IMR-90 (cell line): Measurements from ENCODE around the gene CEACAM16.

Source experiments
- BHLHE40 ChIP-seq: fragments of 150-350 bp; IDR thresholded peaks from 2 replicates; pipeline ENCODE4 v1.6.1; 2016; ENCODE audit warnings: mild to moderate bottlenecking, low read depth, low read length
- CTCF ChIP-seq: conservative IDR thresholded peaks from 2 replicates; pipeline ENCODE4 v1.5.1; 2012; ENCODE audit warnings: mild to moderate bottlenecking, low read depth, low read length, improper control_type of control experiment
- MAZ ChIP-seq: IDR thresholded peaks from 2 replicates; pipeline ENCODE4 v1.6.1; 2012; ENCODE audit warnings: low read depth, mild to moderate bottlenecking, low read length, improper control_type of control experiment, moderate library complexity, borderline replicate concordance
- MXI1 ChIP-seq: IDR thresholded peaks from 2 replicates; pipeline ENCODE4 v1.6.1; 2012; ENCODE audit warnings: low read depth, mild to moderate bottlenecking, low read length, moderate library complexity, borderline replicate concordance
- POLR2A ChIP-seq: IDR thresholded peaks from 2 replicates; pipeline ENCODE4 v1.6.1; 2012; ENCODE audit warnings: mild to moderate bottlenecking, low read depth, low read length
- RCOR1 ChIP-seq: IDR thresholded peaks from 2 replicates; pipeline ENCODE4 v1.6.1; 2012; ENCODE audit warnings: mild to moderate bottlenecking, low read length, improper control_type of control experiment; ENCODE audit not compliant: insufficient replicate concordance
- SMC3 ChIP-seq: fragments of 150-350 bp; IDR thresholded peaks from 2 replicates; pipeline ENCODE4 v1.6.1; 2016; ENCODE audit warnings: low read depth, mild to moderate bottlenecking, antibody characterized with exemption, low read length, moderate library complexity

- TF ChIP-seq CTCF (peak; percentile 25; the same call in 1 of the 2 replicates), MXI1 (peak; percentile 48; the same call in 1 of the 2 replicates), POLR2A (peak; percentile 47; the same call in 1 of the 2 replicates), SMC3 (0 out of 2 replicates have a peak, but pooled peaks have one; percentile 2), BHLHE40 (peak; percentile 60; the same call in 1 of the 2 replicates), MAZ (peak; percentile 99), RCOR1 (peak; percentile 93)
These were observed 54.1 kb downstream of the CEACAM16 start for GRCh38 chr19:44752816-44753625.
